ENCODE results near the gene NPRL2. TPM values are rescaled to one million over a fixed set of nuclear protein-coding genes. Genes with fewer than 3 reads are reported as not detected.
A peak's percentile ranks its signal among the peaks of the same experiment; 100 is the strongest.

NPRL2 gene
- total and polyA plus RNA-seq, 2 of the 13 experiments (the other 11 are each of a cell fraction or from before 2014, with no cell fraction given), result 30.6 to 51.4 TPM

GRCh38 chr3:50358911-50359759 is 8.6 kb upstream of the NPRL2 start, which contains the start of gene TMEM115 (continued):
- TF ChIP-seq RNF219 (CRISPR knock-in tag; IDR thresholded peaks at IDR 0.05) (no peak), ZNF629 (CRISPR knock-in tag; conservative IDR thresholded peaks at IDR 0.05) (no peak), ZNF788 (CRISPR knock-in tag; IDR thresholded peaks at IDR 0.05; ENCODE audit: borderline replicate concordance) (peak; percentile 77; the same call in 1 of the 2 replicates), JUND (CRISPR knock-in tag; IDR thresholded peaks at IDR 0.05) (no peak), CHD4 (IDR thresholded peaks at IDR 0.05; ENCODE audit: borderline replicate concordance, low read length) (no peak), ZNF143 (CRISPR knock-in tag; IDR thresholded peaks at IDR 0.05) (peak; percentile 99), ZNF672 (CRISPR knock-in tag; IDR thresholded peaks at IDR 0.05) (no peak), ZBTB25 (CRISPR knock-in tag; IDR thresholded peaks at IDR 0.05) (peak; percentile 88), CEBPZ (IDR thresholded peaks at IDR 0.05; ENCODE audit: low read length) (no peak), ZNF256 (CRISPR knock-in tag; conservative IDR thresholded peaks at IDR 0.05) (peak; percentile 77; the same call in 1 of the 2 replicates), ZFP90 (CRISPR knock-in tag; IDR thresholded peaks at IDR 0.05; ENCODE audit: borderline replicate concordance) (peak; percentile 82; the same call in 1 of the 2 replicates), RERE (CRISPR knock-in tag; IDR thresholded peaks at IDR 0.05; ENCODE audit: low read depth) (no peak), ZNF850 (CRISPR knock-in tag; conservative IDR thresholded peaks at IDR 0.05) (no peak), ZFP41 (CRISPR knock-in tag; IDR thresholded peaks at IDR 0.05; ENCODE audit: borderline replicate concordance) (peak; percentile 58; the same call in 1 of the 2 replicates), ZNF354B (CRISPR knock-in tag; IDR thresholded peaks at IDR 0.05) (no peak), KAT2B (IDR thresholded peaks at IDR 0.05; ENCODE audit: borderline replicate concordance, low read depth, low read length) (no peak), MAFG (CRISPR knock-in tag; IDR thresholded peaks at IDR 0.05) (no peak)

Measured in HepG2 (cell line).